Raji (cell line): Measurements from ENCODE around the gene PIK3R5.

ENCODE experiments used
- POLR2A ChIP-seq: IDR thresholded peaks from 2 replicates; pipeline ENCODE4 v1.6.1; 2011; ENCODE audit warnings: low read depth, low read length, control low read depth; ENCODE audit not compliant: insufficient read depth

The PIK3R5 gene

GRCh38 chr17:8900207-8900606 is 65.3 kb downstream of the PIK3R5 start:
- no peak for TF ChIP-seq POLR2A

GRCh38 chr17:8898636-8899035 is 66.9 kb downstream of the PIK3R5 start:
- TF ChIP-seq POLR2A, result no peak

GRCh38 chr17:8898126-8898525 is 67.4 kb downstream of the PIK3R5 start:
- no peak for TF ChIP-seq POLR2A

GRCh38 chr17:8896641-8897635 is 68.6 kb downstream of the PIK3R5 start:
- no peak for TF ChIP-seq POLR2A

- no peak for TF ChIP-seq POLR2A
These were observed 69.4 kb downstream of the PIK3R5 start for GRCh38 chr17:8896087-8896486.

DNA sequence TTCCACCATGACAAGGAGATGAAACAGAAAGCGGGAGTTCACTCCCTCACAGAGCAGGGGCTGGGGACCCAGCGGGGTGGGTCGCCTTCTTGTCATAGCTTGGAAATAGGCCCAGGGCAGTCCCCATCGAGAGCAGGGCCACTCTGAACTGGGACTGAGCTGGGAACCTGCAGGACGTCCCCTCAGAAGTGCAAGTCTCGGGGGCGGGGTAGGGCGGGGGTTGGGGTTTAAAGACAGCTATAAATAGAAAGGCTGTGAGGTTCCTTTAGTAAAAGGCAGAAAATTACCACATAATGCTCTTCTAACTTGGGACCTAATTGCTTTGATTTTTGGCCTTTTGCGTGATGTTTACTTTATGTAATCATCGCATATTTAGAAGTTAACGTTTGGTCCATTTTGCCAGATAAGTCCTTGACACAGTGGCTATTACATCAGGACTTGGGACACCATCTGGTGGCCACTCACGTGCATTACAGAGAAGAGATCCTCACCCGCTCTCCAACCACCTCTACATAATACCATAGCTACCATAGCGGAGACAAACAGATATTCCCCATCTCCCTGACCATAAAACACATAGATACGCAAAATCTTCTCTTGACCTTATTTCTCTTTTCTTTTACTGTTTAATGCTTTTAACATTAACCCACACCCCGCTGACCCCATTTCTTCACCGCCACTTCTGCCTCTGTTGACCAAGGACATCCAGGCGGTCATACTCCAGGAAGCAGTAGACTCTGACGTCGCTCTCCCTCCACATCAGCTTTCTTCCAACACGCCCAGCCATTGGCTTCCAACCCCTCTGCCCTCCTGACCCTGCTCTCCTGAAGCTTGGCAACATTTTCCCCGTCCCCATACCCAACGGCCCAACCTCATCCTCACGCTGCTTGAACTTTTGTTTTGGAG is 70.6 kb downstream of the PIK3R5 start:
- TF ChIP-seq POLR2A, result no peak

GRCh38 chr17:8894202-8894671 is 71.3 kb downstream of the PIK3R5 start:
- TF ChIP-seq POLR2A, result no peak

DNA sequence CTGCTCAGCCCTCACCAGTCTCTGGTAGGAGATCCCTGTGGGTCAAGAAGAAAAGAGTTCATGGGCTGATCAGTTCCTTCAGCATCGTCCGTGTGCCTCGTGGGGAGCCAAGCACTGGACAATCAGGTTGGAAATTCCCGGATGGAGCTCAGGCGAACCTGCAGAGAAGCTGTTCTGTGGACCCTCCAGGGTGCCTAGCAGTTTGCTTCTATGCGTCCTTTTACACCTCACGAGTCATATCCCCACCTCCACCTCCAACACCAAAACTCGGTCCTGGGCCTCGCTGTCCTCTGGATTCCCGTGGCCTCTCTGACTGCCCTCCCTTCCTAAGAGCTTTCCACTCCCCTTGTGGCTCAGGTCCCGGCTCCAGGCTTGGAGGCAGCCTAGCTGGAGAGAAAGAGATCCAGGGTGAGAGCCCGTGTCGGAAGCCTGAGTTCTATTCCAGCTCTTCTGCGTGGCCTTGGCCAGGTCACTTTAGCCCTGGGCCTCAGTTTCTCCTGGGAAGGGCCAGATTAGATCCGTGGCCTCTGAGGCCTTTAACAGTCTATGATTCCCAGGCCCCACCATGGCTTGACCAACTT is 71.8 kb downstream of the PIK3R5 start:
- no peak for TF ChIP-seq POLR2A

DNA sequence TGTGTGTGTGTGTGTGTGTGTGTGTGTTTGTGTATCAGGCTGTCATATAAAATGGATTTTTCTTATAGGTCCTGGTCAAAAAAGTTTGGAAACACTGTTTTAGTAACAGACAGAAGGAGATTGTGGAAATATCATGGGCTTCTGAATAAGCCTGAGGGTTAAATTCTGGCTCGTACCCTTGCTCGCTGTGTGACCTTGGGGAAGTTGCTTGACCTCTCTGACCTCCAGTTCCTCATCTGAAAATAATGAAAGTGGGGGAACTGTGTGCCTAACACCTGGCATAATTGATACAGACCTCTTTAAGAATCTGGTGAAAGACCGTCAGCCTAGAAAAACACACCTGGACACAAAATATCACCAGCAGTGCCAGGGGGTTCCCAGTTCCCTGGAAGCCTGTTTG is 72.4 kb downstream of the PIK3R5 start:
- TF ChIP-seq POLR2A, result no peak

GRCh38 chr17:8892338-8892690 is 73.2 kb downstream of the PIK3R5 start:
- TF ChIP-seq POLR2A, result no peak

- no peak for TF ChIP-seq POLR2A
These were observed 74.8 kb downstream of the PIK3R5 start for GRCh38 chr17:8890671-8891070.

DNA sequence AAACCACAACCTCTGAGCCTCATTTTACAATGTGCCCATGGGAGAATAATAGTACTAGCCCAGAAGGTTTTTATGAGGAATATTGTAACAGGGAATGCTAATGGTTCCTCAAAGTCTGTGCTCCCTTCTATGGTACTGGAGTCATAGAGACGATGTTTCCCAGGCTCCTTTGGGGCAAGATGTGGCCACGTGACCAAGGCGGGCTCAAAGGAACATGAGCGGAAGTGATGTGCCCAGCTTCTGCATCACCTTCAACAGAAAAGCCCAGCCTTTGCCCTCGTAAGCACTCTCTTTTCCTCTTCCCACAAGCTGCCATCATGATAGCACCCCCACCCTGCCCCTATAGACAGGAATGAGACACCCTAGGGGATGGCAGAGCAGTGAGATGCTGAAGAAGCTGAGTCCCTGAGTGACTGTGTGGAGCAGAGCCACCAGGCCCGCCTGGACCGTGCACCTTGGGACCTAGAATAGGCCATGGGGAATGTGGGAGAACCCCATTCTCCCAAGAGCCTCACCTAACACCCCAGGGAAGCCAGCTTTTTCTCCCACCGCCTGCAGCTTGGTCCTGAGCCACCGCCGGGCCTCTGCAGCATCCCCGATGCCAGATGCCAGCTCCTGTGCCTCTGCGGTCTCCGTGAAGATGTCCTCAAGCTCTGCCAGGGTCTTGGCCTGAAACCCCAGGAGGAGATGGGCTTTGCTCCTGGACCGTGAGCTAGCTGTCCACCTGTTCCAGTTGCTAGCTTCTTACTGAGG is 75.9 kb downstream of the PIK3R5 start:
- no peak for TF ChIP-seq POLR2A

GRCh38 chr17:8888704-8889302 is 76.7 kb downstream of the PIK3R5 start:
- TF ChIP-seq POLR2A, result no peak
